RCC 7860 (cell line): ENCODE data around the gene EYA2.
"Not testable (repeated sequence)": the region's sequence is repeated elsewhere in the genome, so short reads cannot be mapped to it uniquely, and the experiment has no call there.

ENCODE experiments used
- DNase-seq: peaks from one replicate; pipeline ENCODE4 v3.0.0-alpha.2; 2015; ENCODE audit warnings: low spot score
- FAIRE-seq: peaks from 2 replicates; lab custom pipeline; 2012; peaks lifted over from hg19 to GRCh38; lab: Jason Lieb, UNC

Gene EYA2

GRCh38 chr20:46894971-46895905 is 595 bp downstream of the EYA2 start:
- FAIRE-seq (no peak), DNase-seq (no peak)

- no peak for FAIRE-seq
- no peak for DNase-seq
Observed at GRCh38 chr20:46895906-46896242, 1.2 kb downstream of the EYA2 start.

GRCh38 chr20:46897328-46897880 is 2.8 kb downstream of the EYA2 start:
- FAIRE-seq (no peak), DNase-seq (no peak)

- DNase-seq (no peak), FAIRE-seq (no peak)
Observed at GRCh38 chr20:46898423-46898822, 3.8 kb downstream of the EYA2 start.

- no peak for DNase-seq
- FAIRE-seq = no peak
Observed at GRCh38 chr20:46899621-46900020, 5.0 kb downstream of the EYA2 start.

- DNase-seq (no peak), FAIRE-seq (no peak)
Observed at GRCh38 chr20:46900086-46900485, 5.4 kb downstream of the EYA2 start.

GRCh38 chr20:46900826-46901225 is 6.2 kb downstream of the EYA2 start:
- FAIRE-seq (no peak), DNase-seq (no peak)

- DNase-seq = no peak
- FAIRE-seq = no peak
Observed at GRCh38 chr20:46901638-46902037, 7.0 kb downstream of the EYA2 start.

- DNase-seq (no peak), FAIRE-seq (no peak)
Observed at GRCh38 chr20:46903256-46903655, 8.6 kb downstream of the EYA2 start.

- FAIRE-seq (no peak), DNase-seq (no peak)
Observed at GRCh38 chr20:46903937-46904336, 9.3 kb downstream of the EYA2 start.

- DNase-seq (no peak), FAIRE-seq (no peak)
Observed at GRCh38 chr20:46905364-46906125, 10.9 kb downstream of the EYA2 start.

GRCh38 chr20:46913329-46914044 is 18.8 kb downstream of the EYA2 start:
- no peak for FAIRE-seq
- DNase-seq = no peak

- DNase-seq (no peak), FAIRE-seq (no peak)
Observed at GRCh38 chr20:46914789-46915379, 20.2 kb downstream of the EYA2 start.

GRCh38 chr20:46915575-46916257 is 21.1 kb downstream of the EYA2 start:
- DNase-seq = no peak
- FAIRE-seq = no peak

GRCh38 chr20:46916258-46916603 is 21.6 kb downstream of the EYA2 start:
- no peak for FAIRE-seq
- no peak for DNase-seq

GRCh38 chr20:46917155-46917554 is 22.5 kb downstream of the EYA2 start:
- no peak for FAIRE-seq
- DNase-seq = no peak

- no peak for FAIRE-seq
- no peak for DNase-seq
Observed at GRCh38 chr20:46920114-46920513, 25.5 kb downstream of the EYA2 start.

GRCh38 chr20:46922841-46923240 is 28.2 kb downstream of the EYA2 start:
- FAIRE-seq, DNase-seq: not testable (repeated sequence)

- DNase-seq (no peak), FAIRE-seq (no peak)
Observed at GRCh38 chr20:46923550-46923949, 28.9 kb downstream of the EYA2 start.

- DNase-seq = no peak
Observed at GRCh38 chr20:46928580-46929132, 34.0 kb downstream of the EYA2 start.

More at GRCh38 chr20:46928580-46929132, 34.0 kb downstream of the EYA2 start:
- no peak for FAIRE-seq
